ENCODE results near the gene FAM184B.

GRCh38 chr4:17599826-17600225 is 181.6 kb downstream of the FAM184B start:
- TF ChIP-seq, protein P1, sequence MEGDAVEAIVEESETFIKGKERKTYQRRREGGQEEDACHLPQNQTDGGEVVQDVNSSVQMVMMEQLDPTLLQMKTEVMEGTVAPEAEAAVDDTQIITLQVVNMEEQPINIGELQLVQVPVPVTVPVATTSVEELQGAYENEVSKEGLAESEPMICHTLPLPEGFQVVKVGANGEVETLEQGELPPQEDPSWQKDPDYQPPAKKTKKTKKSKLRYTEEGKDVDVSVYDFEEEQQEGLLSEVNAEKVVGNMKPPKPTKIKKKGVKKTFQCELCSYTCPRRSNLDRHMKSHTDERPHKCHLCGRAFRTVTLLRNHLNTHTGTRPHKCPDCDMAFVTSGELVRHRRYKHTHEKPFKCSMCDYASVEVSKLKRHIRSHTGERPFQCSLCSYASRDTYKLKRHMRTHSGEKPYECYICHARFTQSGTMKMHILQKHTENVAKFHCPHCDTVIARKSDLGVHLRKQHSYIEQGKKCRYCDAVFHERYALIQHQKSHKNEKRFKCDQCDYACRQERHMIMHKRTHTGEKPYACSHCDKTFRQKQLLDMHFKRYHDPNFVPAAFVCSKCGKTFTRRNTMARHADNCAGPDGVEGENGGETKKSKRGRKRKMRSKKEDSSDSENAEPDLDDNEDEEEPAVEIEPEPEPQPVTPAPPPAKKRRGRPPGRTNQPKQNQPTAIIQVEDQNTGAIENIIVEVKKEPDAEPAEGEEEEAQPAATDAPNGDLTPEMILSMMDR (tag by site-specific recombination; IDR thresholded peaks at IDR 0.05) = no peak
- TF ChIP-seq ZFP41 (tag by site-specific recombination; IDR thresholded peaks at IDR 0.05; ENCODE audit: borderline replicate concordance) (no peak), ZNF140 (tag by site-specific recombination; IDR thresholded peaks at IDR 0.05) (no peak), ZBTB21 (tag by site-specific recombination; IDR thresholded peaks at IDR 0.05) (no peak), KLF9 (tag by site-specific recombination; IDR thresholded peaks at IDR 0.05; ENCODE audit: low read depth) (no peak), ZSCAN18 (tag by site-specific recombination; IDR thresholded peaks at IDR 0.05) (no peak), GLI4 (tag by site-specific recombination; IDR thresholded peaks at IDR 0.05) (no peak), SP2 (tag by site-specific recombination; IDR thresholded peaks at IDR 0.05) (no peak), ZNF426 (tag by site-specific recombination; IDR thresholded peaks at IDR 0.05) (no peak), OVOL3 (tag by site-specific recombination; IDR thresholded peaks at IDR 0.05) (no peak), ZNF600 (tag by site-specific recombination; IDR thresholded peaks at IDR 0.05) (no peak), ZNF223 (tag by site-specific recombination; IDR thresholded peaks at IDR 0.05) (no peak)
- TF ChIP-seq, protein P2, sequence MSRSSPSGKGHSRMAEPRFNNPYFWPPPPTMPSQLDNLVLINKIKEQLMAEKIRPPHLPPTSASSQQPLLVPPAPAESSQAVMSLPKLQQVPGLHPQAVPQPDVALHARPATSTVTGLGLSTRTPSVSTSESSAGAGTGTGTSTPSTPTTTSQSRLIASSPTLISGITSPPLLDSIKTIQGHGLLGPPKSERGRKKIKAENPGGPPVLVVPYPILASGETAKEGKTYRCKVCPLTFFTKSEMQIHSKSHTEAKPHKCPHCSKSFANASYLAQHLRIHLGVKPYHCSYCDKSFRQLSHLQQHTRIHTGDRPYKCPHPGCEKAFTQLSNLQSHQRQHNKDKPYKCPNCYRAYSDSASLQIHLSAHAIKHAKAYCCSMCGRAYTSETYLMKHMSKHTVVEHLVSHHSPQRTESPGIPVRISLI (tag by site-specific recombination; IDR thresholded peaks at IDR 0.05) = no peak
- TF ChIP-seq, protein P3, sequence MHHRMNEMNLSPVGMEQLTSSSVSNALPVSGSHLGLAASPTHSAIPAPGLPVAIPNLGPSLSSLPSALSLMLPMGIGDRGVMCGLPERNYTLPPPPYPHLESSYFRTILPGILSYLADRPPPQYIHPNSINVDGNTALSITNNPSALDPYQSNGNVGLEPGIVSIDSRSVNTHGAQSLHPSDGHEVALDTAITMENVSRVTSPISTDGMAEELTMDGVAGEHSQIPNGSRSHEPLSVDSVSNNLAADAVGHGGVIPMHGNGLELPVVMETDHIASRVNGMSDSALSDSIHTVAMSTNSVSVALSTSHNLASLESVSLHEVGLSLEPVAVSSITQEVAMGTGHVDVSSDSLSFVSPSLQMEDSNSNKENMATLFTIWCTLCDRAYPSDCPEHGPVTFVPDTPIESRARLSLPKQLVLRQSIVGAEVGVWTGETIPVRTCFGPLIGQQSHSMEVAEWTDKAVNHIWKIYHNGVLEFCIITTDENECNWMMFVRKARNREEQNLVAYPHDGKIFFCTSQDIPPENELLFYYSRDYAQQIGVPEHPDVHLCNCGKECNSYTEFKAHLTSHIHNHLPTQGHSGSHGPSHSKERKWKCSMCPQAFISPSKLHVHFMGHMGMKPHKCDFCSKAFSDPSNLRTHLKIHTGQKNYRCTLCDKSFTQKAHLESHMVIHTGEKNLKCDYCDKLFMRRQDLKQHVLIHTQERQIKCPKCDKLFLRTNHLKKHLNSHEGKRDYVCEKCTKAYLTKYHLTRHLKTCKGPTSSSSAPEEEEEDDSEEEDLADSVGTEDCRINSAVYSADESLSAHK (tag by site-specific recombination; IDR thresholded peaks at IDR 0.05) = no peak
